ENCODE measurements around the gene RNASE8.

DNA sequence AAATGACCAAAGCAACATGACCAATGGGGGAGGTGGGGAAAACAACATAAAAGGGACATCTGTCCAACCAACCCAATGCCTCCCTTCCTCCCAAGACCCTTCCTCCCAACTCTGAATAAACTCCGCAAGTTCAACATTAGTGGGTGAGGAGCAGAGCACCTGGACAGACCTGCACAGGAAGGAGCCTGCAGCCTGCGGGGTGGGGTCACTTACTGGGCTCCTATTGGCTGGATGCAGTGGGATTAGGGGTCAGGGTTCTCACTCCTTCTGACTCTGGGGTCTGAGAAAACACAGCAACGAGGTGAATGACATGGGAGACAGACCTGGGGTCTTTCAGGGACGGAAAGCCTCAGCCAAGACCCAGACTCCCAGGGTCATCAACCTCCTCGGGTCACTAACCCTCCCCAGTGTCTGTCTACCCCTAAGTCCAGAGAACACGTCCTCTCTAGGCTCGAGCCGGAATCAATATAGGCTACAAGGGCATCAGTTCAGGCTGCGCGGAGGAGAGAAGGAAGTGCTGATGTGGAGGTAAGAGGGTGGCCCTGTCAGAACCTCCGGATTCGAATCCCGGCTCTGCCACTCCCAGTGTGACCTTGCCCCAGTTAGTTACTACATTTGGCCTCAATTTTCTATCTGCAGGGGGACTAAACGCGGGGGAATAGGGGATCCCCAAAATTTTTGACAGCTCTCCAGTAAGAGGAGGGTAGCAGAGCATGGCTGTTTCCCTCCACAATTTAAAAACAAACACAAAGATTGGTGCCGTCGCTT lies 33.6 kb upstream of the RNASE8 start:
- TF ChIP-seq, protein P1, sequence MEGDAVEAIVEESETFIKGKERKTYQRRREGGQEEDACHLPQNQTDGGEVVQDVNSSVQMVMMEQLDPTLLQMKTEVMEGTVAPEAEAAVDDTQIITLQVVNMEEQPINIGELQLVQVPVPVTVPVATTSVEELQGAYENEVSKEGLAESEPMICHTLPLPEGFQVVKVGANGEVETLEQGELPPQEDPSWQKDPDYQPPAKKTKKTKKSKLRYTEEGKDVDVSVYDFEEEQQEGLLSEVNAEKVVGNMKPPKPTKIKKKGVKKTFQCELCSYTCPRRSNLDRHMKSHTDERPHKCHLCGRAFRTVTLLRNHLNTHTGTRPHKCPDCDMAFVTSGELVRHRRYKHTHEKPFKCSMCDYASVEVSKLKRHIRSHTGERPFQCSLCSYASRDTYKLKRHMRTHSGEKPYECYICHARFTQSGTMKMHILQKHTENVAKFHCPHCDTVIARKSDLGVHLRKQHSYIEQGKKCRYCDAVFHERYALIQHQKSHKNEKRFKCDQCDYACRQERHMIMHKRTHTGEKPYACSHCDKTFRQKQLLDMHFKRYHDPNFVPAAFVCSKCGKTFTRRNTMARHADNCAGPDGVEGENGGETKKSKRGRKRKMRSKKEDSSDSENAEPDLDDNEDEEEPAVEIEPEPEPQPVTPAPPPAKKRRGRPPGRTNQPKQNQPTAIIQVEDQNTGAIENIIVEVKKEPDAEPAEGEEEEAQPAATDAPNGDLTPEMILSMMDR (IDR thresholded peaks at IDR 0.05) = no peak
- TF ChIP-seq EP300 (IDR thresholded peaks at IDR 0.05) = no peak

Data from sigmoid colon (tissue), 4 donors.